Mesenchymal stem cell (in vitro differentiated cells and primary cell): ENCODE measurements around the gene PCNX2.

Source experiments
- DNase-seq: peaks from one replicate; pipeline ENCODE4 v3.0.0-alpha.2; 2013
- H2AFZ ChIP-seq: one replicate; pipeline ENCODE4 v1.6.1; 2013; ENCODE audit warnings: low read depth, mild to moderate bottlenecking, control low read depth, inconsistent platforms, low read length, moderate library complexity
- H2AK5ac ChIP-seq: 2 replicates; pipeline ENCODE4 v1.6.1; 2013; ENCODE audit warnings: low read length, moderate library complexity, mild to moderate bottlenecking, inconsistent platforms; ENCODE audit not compliant: severe bottlenecking
- H2BK120ac ChIP-seq: one replicate; pipeline ENCODE4 v1.6.1; 2013; ENCODE audit warnings: low read depth, mild to moderate bottlenecking, inconsistent platforms, low read length, moderate library complexity
- H2BK12ac ChIP-seq, 2 experiments: one replicate each; pipeline ENCODE4 v1.6.1; 2013; ENCODE audit warnings: inconsistent platforms in 2 of 2, low read length in 2 of 2, mild to moderate bottlenecking in 2 of 2, moderate library complexity in 2 of 2, control low read depth in 1 of 2
- H2BK15ac ChIP-seq: one replicate; pipeline ENCODE4 v1.6.1; 2013; ENCODE audit warnings: mild to moderate bottlenecking, low read depth, inconsistent platforms; ENCODE audit not compliant: poor library complexity, severe bottlenecking
- H2BK5ac ChIP-seq: 2 replicates; pipeline ENCODE4 v1.6.1; 2013; ENCODE audit warnings: low read depth, mild to moderate bottlenecking, low read length, control low read depth, inconsistent platforms; ENCODE audit not compliant: poor library complexity, severe bottlenecking
- H3K14ac ChIP-seq, 2 experiments: one replicate each; pipeline ENCODE4 v1.6.1; 2013; ENCODE audit warnings: inconsistent platforms in 2 of 2, low read length in 2 of 2, control low read depth in 1 of 2, mild to moderate bottlenecking in 1 of 2, moderate library complexity in 1 of 2
- H3K18ac ChIP-seq, 2 experiments: one replicate each; pipeline ENCODE4 v1.6.1; 2013; ENCODE audit warnings: inconsistent platforms in 2 of 2, low read length in 2 of 2, control low read depth in 1 of 2, low read depth in 1 of 2, mild to moderate bottlenecking in 1 of 2
- H3K23ac ChIP-seq, 2 experiments: one replicate each; pipeline ENCODE4 v1.6.1; 2013; ENCODE audit warnings: inconsistent platforms in 2 of 2, low read length in 2 of 2, mild to moderate bottlenecking in 2 of 2, moderate library complexity in 2 of 2, control low read depth in 1 of 2
- H3K27ac ChIP-seq: 2 replicates; pipeline ENCODE4 v1.5.1; 2013; ENCODE audit warnings: mild to moderate bottlenecking, moderate library complexity, low read length, control low read depth, inconsistent platforms; ENCODE audit not compliant: poor library complexity, severe bottlenecking
- H3K27me3 ChIP-seq, 2 experiments: 2 replicates each; pipeline versions ENCODE4 v1.6.1 to v1.7.0; 2013; ENCODE audit warnings: low read length in 2 of 2, mild to moderate bottlenecking in 2 of 2, moderate library complexity in 2 of 2, control low read depth in 1 of 2, inconsistent platforms in 1 of 2; ENCODE audit not compliant: control insufficient read depth in 1 of 2, insufficient read depth in 1 of 2
- H3K36me3 ChIP-seq, 2 experiments: 2 replicates each; pipeline versions ENCODE4 v1.6.1 to v1.7.0; 2013; ENCODE audit warnings: low read length in 2 of 2, control low read depth in 1 of 2, inconsistent platforms in 1 of 2, low read depth in 1 of 2, mild to moderate bottlenecking in 1 of 2; ENCODE audit not compliant: insufficient read depth in 2 of 2, control insufficient read depth in 1 of 2
- H3K4ac ChIP-seq, 2 experiments: one replicate each; pipeline ENCODE4 v1.6.1; 2013; ENCODE audit warnings: inconsistent platforms in 2 of 2, low read length in 2 of 2, mild to moderate bottlenecking in 2 of 2, moderate library complexity in 2 of 2, control low read depth in 1 of 2, low read depth in 1 of 2
- H3K4me1 ChIP-seq: 2 replicates; pipeline ENCODE4 v1.6.1; 2013; ENCODE audit warnings: low read depth, low read length, control low read depth; ENCODE audit not compliant: control insufficient read depth, insufficient read depth
- H3K4me2 ChIP-seq: 2 replicates; pipeline ENCODE4 v1.6.1; 2013; ENCODE audit warnings: low read length, mild to moderate bottlenecking, inconsistent platforms; ENCODE audit not compliant: poor library complexity, severe bottlenecking
- H3K4me3 ChIP-seq, 2 experiments: 2 replicates each; pipeline versions ENCODE4 v1.5.1 to v1.7.0; 2013; ENCODE audit warnings: low read length in 2 of 2, mild to moderate bottlenecking in 2 of 2, control low read depth in 1 of 2, low read depth in 1 of 2; ENCODE audit not compliant: insufficient read depth in 1 of 2
- H3K79me1 ChIP-seq: replicated peaks from 2 replicates; pipeline ENCODE4 v1.6.1; 2013; ENCODE audit warnings: mild to moderate bottlenecking, control low read depth, low read length, inconsistent platforms; ENCODE audit not compliant: poor library complexity, severe bottlenecking
- H3K9ac ChIP-seq: 2 replicates; pipeline ENCODE4 v1.7.0; 2013; ENCODE audit warnings: mild to moderate bottlenecking, low read length, moderate library complexity
- H3K9me3 ChIP-seq: 2 replicates; pipeline ENCODE4 v1.7.0; 2013; ENCODE audit warnings: mild to moderate bottlenecking, low read length; ENCODE audit not compliant: control insufficient read depth
- H4K8ac ChIP-seq: one replicate; pipeline ENCODE4 v1.6.1; 2013; ENCODE audit warnings: inconsistent platforms, mild to moderate bottlenecking, low read length, moderate library complexity
- H4K91ac ChIP-seq: one replicate; pipeline ENCODE4 v1.6.1; 2013; ENCODE audit warnings: mild to moderate bottlenecking, low read length, inconsistent platforms
- WGBS: methylation state at CpG from one replicate; pipeline ENCODE4 v1.1.7; 2013; ENCODE audit warnings: mixed read lengths; 5-methylcytosine and 5-hydroxymethylcytosine counted together

Gene PCNX2

GRCh38 chr1:233094269-233094668 lies 201.3 kb downstream of the PCNX2 start:
- Histone ChIP-seq H3K4me2 (no peak overlapping the region), H3K4me3 (no peak overlapping the region), H3K27ac (no peak overlapping the region), H3K36me3 (peaks cover 3 to 50% of the 10 kb centered on the region in 2 experiments), H4K8ac (no peak overlapping the region), H3K9ac (no peak overlapping the region), H3K4ac (no peak overlapping the region), H3K4me1 (peaks cover 6% of the 10 kb centered on the region), H2AFZ (no peak overlapping the region), H3K9me3 (no peaks in the 10 kb centered on the region), H2BK15ac (no peak overlapping the region), H4K91ac (no peak overlapping the region), H3K14ac (no peak overlapping the region), H2BK12ac (no peak overlapping the region), H3K79me1 (peaks cover 2% of the 10 kb centered on the region), H3K18ac (no peak overlapping the region), H2BK120ac (no peak overlapping the region), H2BK5ac (no peak overlapping the region), H3K27me3 (no peaks in the 10 kb centered on the region), H2AK5ac (no peak overlapping the region), H3K23ac (no peak overlapping the region)
- no peak for DNase-seq
- no CpG with 5 or more reads among the region's 2 CpGs for WGBS

GRCh38 chr1:233090746-233091494 lies 204.6 kb downstream of the PCNX2 start:
- H3K23ac ChIP-seq = no peak overlapping the region
- H3K4ac ChIP-seq = no peak overlapping the region
- 95% methylated on average over 5 of the region's 7 CpGs for WGBS
- no peak overlapping the region for H3K14ac ChIP-seq
- no peak overlapping the region for H2BK120ac ChIP-seq
- H3K27ac ChIP-seq = no peak overlapping the region
- no peak overlapping the region for H3K4me3 ChIP-seq
- H3K36me3 ChIP-seq = peaks cover 8 to 74% of the 10 kb centered on the region in 2 experiments
- no peak overlapping the region for H3K4me2 ChIP-seq
- H3K27me3 ChIP-seq = no peaks in the 10 kb centered on the region
- no peak overlapping the region for H3K9ac ChIP-seq
- no peak for DNase-seq
- no peak overlapping the region for H2AFZ ChIP-seq
- no peaks in the 10 kb centered on the region for H3K9me3 ChIP-seq
- peaks cover 1% of the 10 kb centered on the region for H3K79me1 ChIP-seq
- H2BK5ac ChIP-seq = no peak overlapping the region
- peak overlapping the region; percentile 8 for H2AK5ac ChIP-seq
- H3K4me1 ChIP-seq = peaks cover 4% of the 10 kb centered on the region
- no peak overlapping the region for H2BK15ac ChIP-seq
- H4K8ac ChIP-seq = no peak overlapping the region
- no peak overlapping the region for H2BK12ac ChIP-seq
- H4K91ac ChIP-seq = no peak overlapping the region
- H3K18ac ChIP-seq = no peak overlapping the region

- H2BK15ac ChIP-seq = no peak overlapping the region
- no peaks in the 10 kb centered on the region for H3K9me3 ChIP-seq
- no peak overlapping the region for H3K14ac ChIP-seq
- H3K18ac ChIP-seq = no peak overlapping the region
- no peak overlapping the region for H4K8ac ChIP-seq
- no peak overlapping the region for H2BK12ac ChIP-seq
- H3K4me2 ChIP-seq = no peak overlapping the region
- peaks cover 8 to 66% of the 10 kb centered on the region in 2 experiments for H3K36me3 ChIP-seq
- no peak overlapping the region for H3K4me3 ChIP-seq
- no peak overlapping the region for H3K4ac ChIP-seq
- H2AFZ ChIP-seq = no peak overlapping the region
- H4K91ac ChIP-seq = no peak overlapping the region
- peaks cover 1% of the 10 kb centered on the region for H3K79me1 ChIP-seq
- H2BK5ac ChIP-seq = no peak overlapping the region
- H3K27me3 ChIP-seq = no peaks in the 10 kb centered on the region
- DNase-seq = no peak
- WGBS = 90% methylated on average over 3 of the region's 3 CpGs
- H3K9ac ChIP-seq = no peak overlapping the region
- H2BK120ac ChIP-seq = no peak overlapping the region
- no peak overlapping the region for H3K23ac ChIP-seq
- peak overlapping the region; percentile 99 for H2AK5ac ChIP-seq
- no peak overlapping the region for H3K27ac ChIP-seq
- peaks cover 4% of the 10 kb centered on the region for H3K4me1 ChIP-seq
Observed at GRCh38 chr1:233089251-233089650, 206.3 kb downstream of the PCNX2 start.

- no peak overlapping the region for H3K4me3 ChIP-seq
- H4K8ac ChIP-seq = no peak overlapping the region
- H3K27me3 ChIP-seq = no peaks in the 10 kb centered on the region
- H2AK5ac ChIP-seq = no peak overlapping the region
- no peaks in the 10 kb centered on the region for H3K9me3 ChIP-seq
- peaks cover 4% of the 10 kb centered on the region for H3K4me1 ChIP-seq
- H2BK5ac ChIP-seq = no peak overlapping the region
- H2AFZ ChIP-seq = no peak overlapping the region
- no peak overlapping the region for H2BK12ac ChIP-seq
- H3K4ac ChIP-seq = no peak overlapping the region
- no peak overlapping the region for H3K27ac ChIP-seq
- no peak overlapping the region for H4K91ac ChIP-seq
- H3K79me1 ChIP-seq = peaks cover 1% of the 10 kb centered on the region
- no peak for DNase-seq
- H3K4me2 ChIP-seq = no peak overlapping the region
- no peak overlapping the region for H2BK120ac ChIP-seq
- WGBS = 99% methylated on average over 4 of the region's 6 CpGs
- no peak overlapping the region for H3K9ac ChIP-seq
- no peak overlapping the region for H3K14ac ChIP-seq
- H2BK15ac ChIP-seq = no peak overlapping the region
- H3K18ac ChIP-seq = no peak overlapping the region
- H3K23ac ChIP-seq = no peak overlapping the region
- H3K36me3 ChIP-seq = peaks cover 8 to 69% of the 10 kb centered on the region in 2 experiments
Observed at GRCh38 chr1:233088613-233089012, 206.9 kb downstream of the PCNX2 start.
